NCI-H2227 treated with DMSO at 0.1 percent for 48 hours (cell line): Measurements from ENCODE around the gene AP3D1.

Experiments used
- DNase-seq: peaks from one replicate; lab custom pipeline; 2025; lab: John Stamatoyannopoulos, UW

AP3D1 gene

DNA sequence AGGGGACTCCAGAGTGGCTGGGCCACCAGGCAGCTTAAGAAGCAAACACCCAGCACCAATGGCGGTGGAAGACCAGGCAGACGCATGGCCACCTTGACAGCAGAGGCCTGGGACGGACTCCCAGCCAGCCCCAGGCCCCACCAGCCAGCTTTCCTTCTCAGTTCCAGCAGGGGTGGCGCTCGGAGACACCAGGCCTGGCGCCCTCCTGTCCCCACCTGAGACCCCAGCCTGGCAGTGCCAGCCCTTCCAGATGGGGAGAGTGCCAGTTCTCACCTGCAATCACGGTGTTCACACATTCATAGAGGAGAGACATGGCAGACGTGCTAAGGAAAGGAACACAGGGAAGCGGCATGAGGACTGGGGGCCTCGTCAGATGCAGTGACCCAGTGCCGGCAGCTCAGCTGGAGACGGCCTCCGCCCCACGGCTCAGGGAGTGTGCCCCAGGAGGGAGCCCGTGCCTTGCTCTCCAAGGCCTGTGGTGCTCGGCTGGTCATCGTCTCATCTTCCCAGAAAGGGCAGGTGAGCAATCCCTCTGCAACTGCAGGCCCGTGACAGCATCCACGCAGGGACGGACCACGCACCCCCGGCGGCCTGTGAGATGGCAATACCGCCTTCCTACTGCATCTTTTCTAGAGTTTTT lies 24.4 kb downstream of the AP3D1 start:
- DNase-seq: no peak

DNA sequence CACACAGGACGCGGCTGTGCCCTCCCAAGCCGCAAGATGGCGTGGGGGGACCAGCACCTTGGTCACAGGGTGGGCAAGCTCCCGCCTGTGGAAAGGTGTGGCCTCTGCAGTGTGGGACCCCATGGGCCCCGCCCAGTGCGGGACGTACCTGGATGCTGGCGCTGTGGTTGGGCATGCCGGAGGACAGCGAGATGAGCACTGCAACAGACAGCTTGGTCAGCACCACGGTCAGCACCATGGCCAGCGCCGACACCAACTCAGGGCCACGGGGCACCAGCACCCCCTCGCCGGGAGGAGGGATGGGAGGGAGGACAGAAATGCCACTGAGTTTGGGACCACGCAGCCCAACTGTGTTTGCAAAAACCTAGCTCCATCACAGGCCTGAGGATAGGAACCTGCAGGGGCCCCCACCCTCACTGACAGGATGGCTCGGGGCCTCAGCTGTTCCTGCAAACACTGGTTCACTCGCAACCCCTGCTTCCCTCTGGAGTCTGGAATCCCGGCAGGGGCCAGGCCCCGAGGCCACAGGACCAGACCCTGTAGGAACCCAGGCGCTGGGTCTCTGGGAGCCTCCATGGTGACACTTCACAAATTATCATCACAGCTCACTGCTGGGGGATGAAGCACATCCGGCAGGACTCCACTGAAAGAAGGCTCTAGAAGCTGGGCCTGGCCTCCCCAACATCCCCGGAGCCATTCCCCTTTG lies 27.5 kb downstream of the AP3D1 start:
- no peak for DNase-seq

DNA sequence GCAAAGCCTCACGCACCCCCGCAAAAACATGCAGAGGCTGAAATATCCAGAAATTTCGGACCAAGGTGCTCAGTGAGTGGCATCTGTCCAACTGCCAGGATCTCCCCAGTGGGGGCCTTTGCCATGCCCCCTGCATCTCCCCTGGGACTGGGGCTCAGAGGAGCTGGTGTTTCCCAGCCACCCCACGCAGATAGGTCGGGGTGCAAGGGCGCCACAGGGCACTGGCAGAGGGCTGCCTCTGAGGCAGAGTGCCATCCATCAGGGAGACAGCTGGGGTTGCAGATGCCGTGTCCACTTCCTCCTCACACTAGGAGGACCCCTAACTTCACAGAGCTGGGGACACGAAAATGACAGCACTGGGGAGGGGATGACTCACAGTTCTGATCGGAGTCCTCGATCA lies 28.4 kb downstream of the AP3D1 start:
- DNase-seq: no peak

DNA sequence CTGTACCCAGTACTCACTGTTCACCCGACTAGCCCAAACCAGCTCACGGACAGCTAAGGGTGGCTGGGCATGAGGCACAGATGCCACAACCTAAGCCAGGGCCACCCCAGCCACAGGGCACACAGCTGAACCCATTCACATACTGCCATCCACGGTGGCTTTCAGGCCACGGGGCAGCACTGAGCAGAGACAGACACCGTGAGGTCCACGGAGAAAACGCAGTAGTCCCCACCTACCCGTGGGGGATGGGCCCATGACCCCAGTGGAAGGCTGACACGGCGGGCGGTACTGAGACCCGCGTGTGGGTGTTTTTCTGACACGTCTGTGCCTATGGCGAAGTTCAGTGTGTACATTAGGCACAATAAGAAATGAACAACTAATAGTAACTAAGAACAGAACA lies 29.1 kb downstream of the AP3D1 start:
- DNase-seq: no peak

DNA sequence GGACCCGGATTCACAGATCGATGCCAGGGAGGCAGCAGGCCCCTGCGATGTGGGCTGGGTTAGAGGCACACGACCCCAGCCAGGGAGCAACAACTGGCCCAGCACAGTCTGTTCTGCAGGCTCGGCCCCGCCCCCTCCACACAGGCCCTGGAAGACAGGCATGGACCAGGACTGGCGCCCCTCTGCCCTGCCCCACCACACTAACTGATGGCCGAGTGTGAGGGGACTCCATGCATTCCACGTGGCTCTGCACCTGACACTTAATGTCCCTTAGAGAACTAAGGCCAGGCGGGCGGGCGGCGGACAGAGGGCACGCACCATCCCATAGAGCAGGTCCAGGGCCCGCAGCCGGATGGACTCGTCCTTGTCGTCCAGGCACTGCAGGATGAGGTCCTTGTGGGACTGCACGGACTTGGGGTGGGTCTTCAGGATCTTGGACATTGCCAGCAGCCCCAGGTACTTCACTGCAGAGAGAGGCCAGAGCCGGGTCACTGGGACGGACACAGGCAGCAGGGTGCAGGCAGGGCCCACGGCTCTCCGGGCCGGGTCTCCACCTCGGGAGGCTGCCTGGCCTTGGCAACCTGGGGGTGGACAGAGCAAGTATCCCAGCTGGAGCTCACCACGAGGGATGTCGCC lies 29.8 kb downstream of the AP3D1 start:
- DNase-seq: no peak

DNA sequence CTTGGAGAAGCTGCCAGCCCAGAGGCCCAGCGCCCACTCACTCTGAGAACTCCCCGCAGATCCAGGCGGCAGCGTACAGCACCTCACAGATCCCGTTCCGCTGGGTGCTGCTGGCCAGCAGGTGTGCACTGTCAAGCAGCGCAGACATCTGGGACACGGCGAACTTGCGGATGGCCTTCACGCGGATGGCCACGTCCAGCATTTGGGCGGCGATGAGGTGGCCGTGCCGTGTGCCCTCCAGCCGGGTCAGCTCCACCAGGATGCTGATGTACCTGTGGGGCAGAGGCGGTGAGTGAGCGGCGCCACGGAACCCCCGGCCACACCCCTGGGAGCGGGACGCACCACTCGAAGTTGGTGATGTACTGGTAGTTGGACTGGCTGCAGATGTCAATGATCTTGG lies 30.5 kb downstream of the AP3D1 start:
- no peak for DNase-seq

DNA sequence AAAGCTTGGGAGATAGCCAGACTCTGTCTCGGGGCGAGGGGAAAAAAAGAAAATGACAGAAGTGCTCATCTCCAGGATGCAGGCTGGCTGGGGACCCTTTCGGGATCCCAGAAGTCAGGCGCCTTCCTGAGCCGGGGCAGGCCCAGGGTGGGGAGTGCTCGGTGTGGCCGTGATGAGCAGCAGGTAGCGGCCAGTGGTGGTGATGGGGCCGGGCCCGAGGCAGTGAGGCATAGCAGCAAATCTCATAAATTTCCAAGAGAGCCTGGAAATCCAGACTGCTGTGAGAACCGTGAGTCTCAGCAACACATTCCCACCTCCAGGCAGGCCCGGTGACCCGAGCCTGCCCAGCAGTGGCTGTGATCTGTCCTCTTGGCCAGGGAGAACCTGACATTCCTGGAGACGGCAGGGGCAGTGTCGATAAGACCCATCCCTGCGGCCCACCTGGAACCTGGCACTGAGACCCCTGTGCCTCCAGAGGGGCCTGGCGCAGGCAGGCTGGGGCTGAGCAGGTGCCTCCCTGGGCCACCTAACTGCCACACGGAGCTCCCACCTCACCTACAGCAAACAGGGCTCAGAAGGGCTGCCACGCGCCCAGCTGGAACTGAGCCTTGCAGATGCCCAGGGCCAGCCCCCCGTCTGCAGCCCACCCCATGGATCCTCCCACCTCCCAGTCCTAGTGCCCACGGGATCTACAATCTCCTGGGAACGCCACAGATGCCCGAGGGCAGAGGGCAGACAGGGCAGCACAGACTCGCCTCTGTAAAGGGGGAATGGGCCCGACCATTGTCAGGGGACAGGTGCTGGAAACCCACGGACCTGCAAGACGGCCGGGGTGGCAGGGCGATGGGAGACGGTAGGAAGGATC lies 31.2 kb downstream of the AP3D1 start:
- DNase-seq: no peak

DNA sequence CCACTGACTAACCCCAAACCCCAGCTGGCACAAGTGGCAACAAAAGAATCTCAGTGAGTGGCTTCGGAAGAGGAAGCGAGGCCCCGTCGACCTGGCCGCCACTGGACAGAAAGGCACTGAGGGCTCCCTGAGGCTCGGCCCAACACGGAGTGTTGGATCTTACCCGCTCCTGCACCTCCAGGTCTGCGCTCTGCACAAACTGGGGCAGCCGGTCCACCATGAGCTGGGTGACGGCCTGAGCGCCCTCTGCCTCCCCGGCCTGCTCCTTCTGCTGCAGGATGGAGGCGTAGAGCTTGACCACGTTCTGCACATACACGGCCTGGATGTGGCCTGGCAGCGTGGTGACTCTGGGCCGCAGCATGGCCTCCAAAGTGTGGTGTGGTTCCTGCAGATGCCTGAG lies 32.9 kb downstream of the AP3D1 start:
- DNase-seq: no peak

DNA sequence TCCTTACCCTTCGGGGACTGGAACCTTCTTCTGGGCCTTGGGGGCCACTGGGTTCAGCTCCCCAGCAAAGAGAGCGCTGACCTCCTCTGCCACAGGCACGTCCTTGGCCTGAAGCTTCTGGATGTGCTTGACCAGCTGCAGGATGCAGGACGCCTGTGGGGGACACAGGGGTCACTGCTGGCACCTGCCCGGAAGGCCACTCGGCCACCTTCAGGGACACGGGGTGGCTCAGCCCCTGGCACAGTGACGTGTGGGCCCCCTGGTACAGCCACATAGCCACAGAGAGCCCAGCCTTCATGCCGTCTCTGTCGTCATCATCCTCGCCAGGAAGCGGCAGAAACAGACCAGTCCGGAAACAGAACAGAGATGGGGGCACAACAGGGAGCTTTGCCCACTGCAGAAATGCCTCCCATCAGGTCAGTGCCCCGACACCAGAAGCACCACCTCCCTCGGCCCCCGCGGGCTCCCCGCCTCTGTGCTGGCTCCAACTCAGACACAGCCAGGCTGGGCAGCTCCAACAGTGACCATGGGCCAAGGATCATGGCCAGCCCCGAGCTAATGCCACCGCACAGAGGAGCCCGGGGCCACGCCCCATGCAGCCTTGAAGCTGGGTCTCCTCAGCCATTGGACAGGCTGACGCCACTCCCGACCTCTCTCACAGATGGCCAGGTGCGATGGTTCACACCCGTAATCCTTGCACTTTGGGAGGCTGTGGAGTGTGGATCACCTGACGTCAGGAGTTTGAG lies 34.0 kb downstream of the AP3D1 start:
- no peak for DNase-seq

DNA sequence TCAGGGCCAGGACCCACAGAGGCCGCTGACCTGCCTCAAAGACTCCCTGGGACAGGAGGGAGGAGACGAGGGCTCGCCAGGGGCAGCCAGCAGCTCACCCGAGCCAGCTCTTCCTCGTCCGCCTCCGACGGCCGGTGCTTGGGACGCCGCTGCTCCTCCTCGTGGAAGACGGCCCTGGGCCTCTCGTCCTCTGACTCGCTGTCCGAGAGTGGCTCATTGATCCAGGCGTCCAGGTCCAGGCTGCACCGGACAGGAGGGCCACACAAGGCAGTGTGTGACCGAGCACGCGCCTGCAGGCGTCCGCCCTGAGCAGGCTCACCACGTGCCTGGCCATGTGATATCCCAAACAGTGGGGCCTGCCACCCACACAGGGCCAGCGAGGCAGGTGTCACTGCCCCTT lies 34.9 kb downstream of the AP3D1 start:
- no peak for DNase-seq

DNA sequence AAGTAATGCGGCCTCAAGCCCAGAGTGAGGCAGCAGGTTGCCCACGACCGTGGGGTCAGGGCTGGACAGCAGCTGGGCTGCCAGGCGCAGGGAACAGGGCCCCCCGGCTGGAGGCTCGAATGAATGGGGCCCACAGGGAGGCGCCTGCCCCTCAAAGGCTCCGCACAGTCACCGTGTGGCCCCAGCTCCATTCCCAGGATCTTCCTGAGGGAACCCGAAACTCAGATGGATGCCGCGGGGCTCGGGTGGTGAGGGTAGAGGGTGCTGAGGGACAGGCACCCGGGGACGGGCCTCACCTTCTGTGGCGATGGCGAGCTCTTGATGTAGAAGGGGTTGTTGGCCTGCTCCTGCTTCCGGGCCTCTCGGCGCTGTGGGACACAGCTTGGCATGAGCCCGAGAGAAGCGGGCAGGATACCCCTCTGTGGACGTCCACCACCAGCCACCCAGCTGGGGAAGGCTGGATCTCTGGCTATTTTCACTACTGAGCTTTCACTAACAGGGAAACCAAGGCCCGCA lies 35.4 kb downstream of the AP3D1 start:
- DNase-seq: no peak

DNA sequence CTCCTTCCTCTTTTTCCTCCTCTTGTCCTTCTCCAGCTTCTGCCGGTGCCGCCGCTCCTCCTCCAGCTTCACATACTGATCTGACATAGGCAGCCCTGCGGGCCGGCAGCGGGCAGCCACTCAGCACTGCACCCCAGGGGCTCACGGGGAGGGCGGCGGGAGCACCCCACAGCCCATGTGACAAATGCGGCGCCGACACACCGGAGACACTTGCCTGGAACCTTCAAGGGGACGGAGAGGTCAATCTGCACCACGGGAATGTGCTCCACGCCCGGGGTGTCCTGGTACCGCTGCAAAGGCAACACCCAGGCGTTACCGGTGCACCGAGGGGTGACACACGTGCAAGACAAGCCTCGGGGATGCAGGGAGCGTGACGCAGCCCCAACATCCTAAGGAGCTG lies 36.0 kb downstream of the AP3D1 start:
- no peak for DNase-seq

DNA sequence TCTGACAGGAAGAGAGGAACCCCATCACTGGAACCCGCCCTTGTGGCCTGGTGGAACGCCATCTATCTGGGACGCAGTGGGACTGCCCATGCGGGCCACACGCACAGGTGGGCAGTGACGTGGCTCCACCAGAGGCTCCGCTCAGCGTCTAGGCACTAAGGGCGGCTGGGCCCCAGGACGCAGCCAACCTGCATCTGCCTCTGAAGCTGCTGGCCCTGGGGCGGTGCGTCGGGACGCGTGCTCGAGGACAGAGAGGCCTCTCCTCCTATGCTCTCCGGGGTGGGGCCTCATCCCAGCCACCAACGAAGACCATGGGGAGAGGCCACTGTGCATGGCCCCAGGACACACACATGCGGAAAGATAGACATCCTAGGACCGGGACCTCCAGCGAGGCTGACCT lies 36.5 kb downstream of the AP3D1 start:
- no peak for DNase-seq

DNA sequence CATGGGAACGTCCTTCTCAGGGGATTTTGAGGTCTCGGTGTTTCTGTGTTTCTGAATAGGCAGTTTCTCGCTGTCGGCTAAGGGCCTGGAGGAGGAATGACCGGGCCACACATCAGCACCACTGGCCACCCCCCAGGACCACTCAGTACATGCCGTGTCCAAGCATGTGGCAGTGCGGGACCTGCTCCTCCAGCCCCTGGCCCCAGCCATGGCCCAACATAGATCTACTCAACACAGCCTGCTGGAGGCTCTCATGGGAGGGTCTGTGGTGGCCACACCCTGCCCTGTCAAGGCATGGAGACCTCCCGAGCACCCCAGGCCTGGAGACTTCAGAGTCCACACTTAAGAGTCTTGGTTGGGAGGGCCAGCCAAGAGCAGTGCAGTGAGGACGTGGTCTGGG lies 37.1 kb downstream of the AP3D1 start:
- DNase-seq: no peak

DNA sequence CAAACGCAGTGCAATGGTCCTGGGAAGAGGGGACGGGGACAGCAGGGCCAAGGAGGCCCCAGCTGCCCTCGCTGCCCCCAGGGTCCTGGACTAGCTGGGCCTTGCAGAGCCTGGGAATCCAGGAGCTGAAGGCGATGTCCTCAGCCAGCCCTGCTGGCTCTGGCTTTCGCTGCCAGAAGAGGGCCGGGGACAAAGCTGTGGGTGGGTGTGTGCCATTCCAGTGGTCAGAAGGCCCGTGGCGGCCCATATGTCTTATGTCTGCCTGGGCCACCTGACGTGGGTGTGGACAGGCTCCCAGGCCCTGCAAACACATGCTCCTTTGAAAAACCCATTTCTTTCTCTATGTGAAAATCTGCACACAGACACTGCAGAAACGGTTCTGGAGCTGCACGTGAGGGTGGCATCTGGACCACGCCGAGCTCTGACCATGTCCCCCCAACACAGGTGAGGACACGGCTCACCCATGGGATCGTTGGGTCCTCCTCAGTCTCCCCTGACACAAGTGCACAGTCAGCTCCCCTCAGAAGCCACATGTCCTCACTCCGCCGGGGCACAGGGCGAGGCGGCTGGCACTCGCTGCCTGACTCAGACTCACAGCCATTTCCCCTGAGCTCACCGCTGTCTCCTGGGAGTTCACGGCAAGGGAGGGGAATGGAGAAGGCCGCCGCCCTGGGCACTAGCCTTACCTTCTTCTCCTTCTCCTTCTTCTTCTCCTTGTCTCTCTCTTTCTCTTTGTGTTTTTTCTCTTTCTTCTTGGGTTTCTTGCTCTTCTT lies 37.7 kb downstream of the AP3D1 start:
- DNase-seq: no peak

DNA sequence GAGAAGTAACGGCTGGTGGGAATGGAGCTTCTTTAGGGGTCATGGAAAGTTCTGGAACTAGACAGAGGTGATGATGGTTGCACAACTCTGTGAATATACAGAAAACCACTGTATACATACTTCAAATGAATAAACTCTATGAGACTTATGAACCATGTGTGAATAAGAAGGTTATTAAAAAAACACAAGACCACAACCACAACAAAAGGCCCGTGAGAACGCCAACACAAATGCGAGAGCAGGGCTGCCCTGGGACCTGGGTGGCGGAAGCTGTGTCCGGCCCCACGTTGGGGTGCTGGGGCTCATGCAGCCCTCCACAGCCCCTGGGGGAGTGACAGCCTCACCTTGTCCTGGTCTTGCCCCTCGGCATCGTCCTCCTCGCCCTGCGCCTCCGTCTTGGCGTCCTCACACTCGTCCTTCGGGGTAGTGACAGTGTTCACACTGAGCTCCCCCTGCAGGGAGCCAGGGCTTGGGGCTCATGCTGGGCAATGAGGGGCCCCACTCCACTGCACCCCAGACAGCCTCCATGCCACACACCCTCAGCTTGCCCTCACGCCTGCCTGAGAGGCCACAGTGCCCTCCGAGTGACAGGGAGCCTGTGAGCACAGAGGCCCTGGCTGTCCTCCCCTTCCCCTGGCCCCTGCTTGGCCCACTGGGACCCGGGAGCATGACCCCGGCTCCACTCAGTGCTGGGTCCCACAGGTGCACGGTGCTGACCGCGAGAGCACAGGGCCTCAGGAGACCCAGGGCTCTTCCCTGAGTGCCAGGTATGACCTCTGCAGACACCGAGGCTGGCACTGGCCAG lies 38.6 kb downstream of the AP3D1 start:
- DNase-seq: no peak

DNA sequence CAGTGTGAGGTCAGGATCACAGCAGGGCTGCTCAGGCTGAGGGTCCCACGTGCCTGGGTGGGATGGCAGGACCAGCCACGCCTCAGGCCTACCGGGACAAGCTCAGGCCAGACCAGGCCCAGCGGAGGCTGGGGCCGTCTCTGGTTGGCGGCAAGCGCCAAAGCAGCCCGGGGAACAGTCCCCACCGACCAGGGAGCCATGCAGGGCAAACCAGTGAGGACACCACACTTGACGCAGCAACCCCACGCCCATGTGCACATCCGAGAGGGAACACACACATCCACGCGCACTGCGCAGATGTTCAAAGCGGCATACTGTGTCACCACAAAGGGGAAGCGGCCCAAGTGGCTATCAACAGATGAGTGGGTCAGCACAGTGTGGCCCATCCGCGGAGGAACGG lies 39.5 kb downstream of the AP3D1 start:
- no peak for DNase-seq

DNA sequence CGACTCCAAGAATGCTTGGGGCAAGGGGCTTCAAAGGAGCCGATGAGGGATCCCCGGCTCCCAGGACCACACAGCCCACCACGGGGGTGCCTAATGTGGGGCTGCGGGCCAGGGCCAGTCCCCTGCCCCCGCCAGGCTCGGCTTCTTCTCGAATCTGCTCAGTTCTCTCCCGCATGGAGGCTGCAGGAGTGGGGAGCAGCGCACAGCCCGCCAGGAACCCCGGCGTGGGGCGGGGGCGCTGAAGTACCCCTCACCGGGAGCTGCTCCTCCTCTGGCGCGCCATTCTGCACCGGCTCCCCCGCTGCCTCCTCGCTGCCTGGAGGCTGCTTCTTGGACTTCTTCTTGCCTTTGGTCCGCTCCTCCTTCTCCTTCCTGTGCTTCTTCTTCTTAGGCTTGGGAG lies 39.9 kb downstream of the AP3D1 start:
- DNase-seq: no peak

DNA sequence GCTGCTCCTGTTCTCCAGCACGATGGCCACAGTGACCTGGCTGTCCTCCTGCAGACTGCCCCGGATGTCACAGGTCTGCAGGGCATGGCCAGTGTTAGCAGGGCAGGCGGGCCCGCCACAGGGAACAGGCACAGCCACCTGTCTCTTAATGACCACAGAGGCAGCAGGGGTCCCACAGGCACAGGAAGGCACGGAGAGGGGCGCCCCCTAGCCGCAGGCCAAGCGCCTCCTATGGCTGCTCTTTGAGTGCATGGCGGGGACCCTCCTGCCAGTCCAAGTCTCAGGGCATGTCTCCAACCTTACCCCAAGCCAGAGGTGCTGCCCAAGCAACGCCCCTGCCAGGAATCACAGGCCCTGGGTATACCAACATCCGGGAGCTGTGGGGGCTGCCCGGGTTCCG lies 40.5 kb downstream of the AP3D1 start:
- DNase-seq: no peak
